H1 (cell line): ENCODE data around the gene SPANXB1. TPM values are rescaled to one million over a fixed set of nuclear protein-coding genes. Genes with fewer than 3 reads are reported as not detected.
"Not testable (repeated sequence)": the region's sequence is repeated elsewhere in the genome, so short reads cannot be mapped to it uniquely, and the experiment has no call there.

Experiments
- CTCF ChIA-PET: fragments of 300-600 bp; sonication (Branson Sonifier 250); formaldehyde crosslinking; loops from one replicate; lab custom pipeline; 2021; ENCODE audit not compliant: partially characterized antibody; lab: Charles Lee
- POLR2A ChIA-PET: fragments of 300-600 bp; sonication (Branson Sonifier 250); formaldehyde crosslinking; loops from one replicate; lab custom pipeline; 2021; ENCODE audit warnings: inconsistent platforms; ENCODE audit not compliant: partially characterized antibody; lab: Charles Lee
- DNase-seq, 2 experiments: peaks; one replicate each; pipeline versions ENCODE4 v3.0.0 to v3.0.0-alpha.2; 2010 to 2022; ENCODE audit warnings: low spot score in 2 of 2, low read depth in 1 of 2, mixed read lengths in 1 of 2
- FAIRE-seq: peaks from 2 replicates; lab custom pipeline; 2011; peaks lifted over from hg19 to GRCh38; lab: Jason Lieb, UNC
- H2AFZ ChIP-seq: 2 replicates; pipeline ENCODE4 v1.8.1; 2012; ENCODE audit warnings: low read length, inconsistent platforms
- H2AK5ac ChIP-seq: 2 replicates; pipeline ENCODE4 v1.6.1; 2013; ENCODE audit warnings: low read depth, low read length
- H2BK120ac ChIP-seq: replicated peaks from 2 replicates; pipeline ENCODE3; 2013; ENCODE audit warnings: low read depth, low read length, inconsistent platforms
- H2BK12ac ChIP-seq: 2 replicates; pipeline ENCODE4 v1.6.1; 2013; ENCODE audit warnings: low read depth, low read length
- H2BK15ac ChIP-seq: 2 replicates; pipeline ENCODE4 v1.6.1; 2013; ENCODE audit warnings: low read length
- H2BK20ac ChIP-seq: 2 replicates; pipeline ENCODE4 v1.6.1; 2013; ENCODE audit warnings: low read length
- H2BK5ac ChIP-seq: 2 replicates; pipeline ENCODE4 v1.6.1; 2013; ENCODE audit warnings: low read depth, low read length
- H3K14ac ChIP-seq: 2 replicates; pipeline ENCODE4 v1.6.1; 2013; ENCODE audit warnings: inconsistent platforms; ENCODE audit not compliant: insufficient read length
- H3K18ac ChIP-seq: 2 replicates; pipeline ENCODE4 v1.6.1; 2013; ENCODE audit warnings: low read length; ENCODE audit errors: extremely low read depth
- H3K23ac ChIP-seq: 2 replicates; pipeline ENCODE4 v1.6.1; 2013; ENCODE audit warnings: inconsistent platforms; ENCODE audit not compliant: insufficient read length
- H3K23me2 ChIP-seq: 2 replicates; pipeline ENCODE4 v1.6.1; 2013; ENCODE audit warnings: low read depth, low read length
- H3K27ac ChIP-seq: 2 replicates; pipeline ENCODE4 v1.6.1; 2011; ENCODE audit warnings: low read depth, low read length, inconsistent platforms
- H3K27me3 ChIP-seq, 4 experiments: replicated peaks in 1 of 4; 1 replicate in 1 of 4; 2 replicates in 3 of 4; pipeline versions ENCODE4 v1.6.1 to v1.8.1; 2011 to 2013; ENCODE audit warnings: low read length in 3 of 4, mild to moderate bottlenecking in 3 of 4, inconsistent platforms in 2 of 4, mixed read lengths in 2 of 4, moderate library complexity in 1 of 4; ENCODE audit not compliant: control insufficient read depth in 3 of 4, insufficient read depth in 3 of 4; ENCODE audit errors: extremely low read depth in 1 of 4
- H3K36me3 ChIP-seq, 4 experiments: 2 replicates each; pipeline versions ENCODE4 v1.6.1 to v1.8.1; 2011 to 2013; ENCODE audit warnings: mild to moderate bottlenecking in 4 of 4, low read length in 3 of 4, moderate library complexity in 2 of 4, control low read depth in 1 of 4, inconsistent platforms in 1 of 4; ENCODE audit not compliant: insufficient read depth in 4 of 4, control insufficient read depth in 2 of 4
- H3K4ac ChIP-seq: replicated peaks from 2 replicates; pipeline ENCODE3; 2013; ENCODE audit warnings: low read length, low read depth, mixed read lengths, inconsistent platforms; ENCODE audit not compliant: insufficient read length
- H3K4me1 ChIP-seq, 4 experiments: replicated peaks in 1 of 4; 1 replicate in 1 of 4; 2 replicates in 3 of 4; pipeline versions ENCODE4 v1.6.1 to v1.8.1; 2011 to 2013; ENCODE audit warnings: low read length in 3 of 4, inconsistent platforms in 2 of 4, mixed read lengths in 1 of 4; ENCODE audit not compliant: insufficient read depth in 4 of 4, control insufficient read depth in 3 of 4
- H3K4me2 ChIP-seq, 2 experiments: 2 replicates each; pipeline versions ENCODE4 v1.6.1 to v1.8.1; 2011 to 2013; ENCODE audit warnings: low read depth in 2 of 2, low read length in 2 of 2, control low read depth in 1 of 2, inconsistent platforms in 1 of 2, mild to moderate bottlenecking in 1 of 2; ENCODE audit not compliant: insufficient read depth in 1 of 2
- H3K4me3 ChIP-seq, 4 experiments: fragments of 200-600, 300-600 bp in 1 of 4; sonication (generic), shearing (Covaris generic), sonication (Bioruptor Twin) in 1 of 4; 2 replicates each; pipeline versions ENCODE4 v1.5.1 to v1.8.1; 2011 to 2016; ENCODE audit warnings: low read length in 4 of 4, low read depth in 3 of 4, control low read depth in 2 of 4, inconsistent platforms in 2 of 4, mild to moderate bottlenecking in 2 of 4, mixed read lengths in 1 of 4, moderate library complexity in 1 of 4; ENCODE audit not compliant: insufficient read depth in 2 of 4; ENCODE audit errors: extremely low read depth in 1 of 4
- H3K56ac ChIP-seq: replicated peaks from 2 replicates; pipeline ENCODE3; 2013; ENCODE audit warnings: low read depth, mild to moderate bottlenecking, mixed read lengths, low read length, inconsistent platforms; ENCODE audit not compliant: insufficient read length
- H3K79me1 ChIP-seq: 2 replicates; pipeline ENCODE4 v1.6.1; 2013; ENCODE audit warnings: low read depth, low read length, control low read depth
- H3K79me2 ChIP-seq, 2 experiments: 2 replicates each; pipeline versions ENCODE4 v1.6.1 to v1.8.1; 2012 to 2013; ENCODE audit warnings: low read length in 2 of 2, mild to moderate bottlenecking in 2 of 2, inconsistent platforms in 1 of 2; ENCODE audit not compliant: insufficient read depth in 2 of 2, control insufficient read depth in 1 of 2
- H3K9ac ChIP-seq, 4 experiments: replicated peaks in 1 of 4; 1 replicate in 1 of 4; 2 replicates in 3 of 4; pipeline versions ENCODE4 v1.6.1 to v1.8.1; 2011 to 2013; ENCODE audit warnings: low read depth in 3 of 4, low read length in 3 of 4, control low read depth in 2 of 4, mild to moderate bottlenecking in 2 of 4, moderate library complexity in 2 of 4, inconsistent platforms in 1 of 4; ENCODE audit errors: extremely low read depth in 1 of 4
- H3K9me3 ChIP-seq, 2 experiments: 2 replicates each; pipeline versions ENCODE4 v1.6.1 to v1.8.1; 2012 to 2013; ENCODE audit warnings: mild to moderate bottlenecking in 2 of 2, moderate library complexity in 2 of 2, control low read depth in 1 of 2, inconsistent platforms in 1 of 2, low read depth in 1 of 2, low read length in 1 of 2, mixed read lengths in 1 of 2; ENCODE audit not compliant: insufficient read depth in 2 of 2
- H4K20me1 ChIP-seq, 2 experiments: replicated peaks in 1 of 2; 2 replicates each; pipeline versions ENCODE3 to v1.8.1; 2011 to 2013; ENCODE audit warnings: inconsistent platforms in 2 of 2, low read length in 2 of 2, mild to moderate bottlenecking in 1 of 2; ENCODE audit not compliant: insufficient read depth in 2 of 2, control insufficient read depth in 1 of 2
- H4K5ac ChIP-seq: 2 replicates; pipeline ENCODE4 v1.6.1; 2013; ENCODE audit warnings: low read length, low read depth, mixed read lengths, inconsistent platforms; ENCODE audit not compliant: insufficient read length
- H4K8ac ChIP-seq: 2 replicates; pipeline ENCODE4 v1.8.0; 2013; ENCODE audit warnings: mild to moderate bottlenecking, moderate library complexity, low read length, inconsistent platforms; ENCODE audit not compliant: insufficient read depth; ENCODE audit errors: extremely low read depth
- H4K91ac ChIP-seq: replicated peaks from 2 replicates; pipeline ENCODE3; 2013; ENCODE audit warnings: low read length, mixed read lengths, inconsistent platforms; ENCODE audit not compliant: insufficient read length
- WGBS, 2 experiments: shearing (Covaris generic) in 1 of 2; methylation state at CpG; one replicate each; pipeline versions ENCODE4 v1.1.6 to v1.1.7; 2013 to 2015; ENCODE audit warnings: low lambda C conversion rate in 2 of 2, mixed read lengths in 2 of 2, inconsistent platforms in 1 of 2, low coverage in 1 of 2, missing lambda C conversion rate in 1 of 2; ENCODE audit not compliant: insufficient replicate concordance in 2 of 2, insufficient coverage in 1 of 2, insufficient read length in 1 of 2; ENCODE audit errors: extremely low coverage in 1 of 2, missing lambda C conversion rate in 1 of 2; 5-methylcytosine and 5-hydroxymethylcytosine counted together
- polyA plus RNA-seq, 7 experiments: library from polyadenylated mRNA; depleted of rRNA in 3 of 7; stranded (reverse) in 5 of 7; unstranded in 2 of 7; fragments of >200 nt in 5 of 7; fragments of 200-250 nt in 2 of 7; gene quantifications; 1 replicate in 5 of 7; 2 replicates in 1 of 7; 4 replicates in 1 of 7; pipeline versions ENCODE4 v1.2.1 to v1.2.3, GENCODE V29; 2011 to 2013; ENCODE audit warnings: missing spikeins in 2 of 7, mixed read lengths in 2 of 7
- total RNA-seq: library from RNA; stranded (reverse); fragmentation: NEBNext Ultra II Directional; extraction: Animal tissue kit (Norgen Biotek cat#: 25700); gene quantifications from 2 replicates; pipeline ENCODE4 v1.2.1, GENCODE V29; 2021

Gene SPANXB1
- total and polyA plus RNA-seq, 2 of the 8 experiments (the other 6 are each of a cell fraction or from before 2014, with no cell fraction given) = 0.57 TPM; not detected in 1

DNA sequence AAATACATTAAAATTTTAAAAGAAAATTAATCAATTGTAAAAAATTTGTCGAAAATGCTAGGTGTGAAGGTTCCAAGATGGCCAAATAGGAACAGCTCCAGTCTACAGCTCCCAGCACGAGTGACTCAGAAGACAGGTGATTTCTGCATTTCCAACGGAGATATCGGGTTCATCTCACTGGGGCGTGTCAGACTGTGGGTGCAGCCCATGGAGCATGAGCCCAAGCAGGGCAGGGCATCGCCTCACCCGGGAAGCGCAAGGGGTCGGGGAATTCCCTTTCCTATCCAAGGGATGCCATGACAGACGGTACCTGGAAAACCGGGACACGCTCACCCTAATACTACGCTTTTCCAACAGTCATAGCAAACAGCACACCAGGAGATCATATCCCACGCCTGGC lies 41.9 kb downstream of the SPANXB1 start:
- H2AFZ ChIP-seq, FAIRE-seq, H3K56ac ChIP-seq, H3K27me3 ChIP-seq, H3K4me2 ChIP-seq, H2BK12ac ChIP-seq, H3K79me1 ChIP-seq, H3K9me3 ChIP-seq, H3K18ac ChIP-seq, H2BK15ac ChIP-seq, H4K5ac ChIP-seq, H3K36me3 ChIP-seq, H4K20me1 ChIP-seq, H3K4ac ChIP-seq, H3K14ac ChIP-seq, DNase-seq, H4K8ac ChIP-seq, H3K23me2 ChIP-seq, H3K27ac ChIP-seq, H3K23ac ChIP-seq, H3K9ac ChIP-seq, H3K4me3 ChIP-seq, POLR2A ChIA-PET, H3K4me1 ChIP-seq, H2AK5ac ChIP-seq, H2BK5ac ChIP-seq, CTCF ChIA-PET, H2BK120ac ChIP-seq, H2BK20ac ChIP-seq, H4K91ac ChIP-seq, H3K79me2 ChIP-seq: not testable (repeated sequence)
- 88% methylated on average over 5 of the region's 14 CpGs; no CpG with 5 or more reads in 1 of the 2 experiments for WGBS, 2 experiments

DNA sequence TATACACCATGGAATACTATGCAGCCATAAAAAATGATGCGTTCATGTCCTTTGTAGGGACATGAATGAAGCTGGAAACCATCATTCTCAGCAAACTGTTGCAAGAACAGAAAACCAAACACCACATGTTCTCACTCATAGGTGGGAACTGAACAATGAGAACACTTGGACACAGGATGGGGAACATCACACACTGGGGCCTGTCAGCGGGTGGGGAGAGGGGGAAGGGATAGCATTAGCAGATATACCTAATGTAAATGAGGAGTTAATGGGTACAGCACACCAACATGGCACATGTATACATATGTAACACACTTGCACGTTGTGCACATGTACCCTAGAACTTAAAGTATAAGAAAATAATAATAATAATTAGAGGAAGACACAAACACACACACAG lies 47.5 kb downstream of the SPANXB1 start:
- H3K14ac ChIP-seq, H2BK5ac ChIP-seq, H3K79me1 ChIP-seq, H3K56ac ChIP-seq, H3K79me2 ChIP-seq, H3K9ac ChIP-seq, H3K23ac ChIP-seq, H3K18ac ChIP-seq, H3K9me3 ChIP-seq, H2BK120ac ChIP-seq, H3K23me2 ChIP-seq, H2BK15ac ChIP-seq, POLR2A ChIA-PET, FAIRE-seq, H2BK20ac ChIP-seq, CTCF ChIA-PET, H3K4me1 ChIP-seq, H4K8ac ChIP-seq, H2AK5ac ChIP-seq, H3K4ac ChIP-seq, H2AFZ ChIP-seq, H3K27ac ChIP-seq, H3K4me3 ChIP-seq, H4K5ac ChIP-seq, H2BK12ac ChIP-seq, DNase-seq, H4K91ac ChIP-seq, H4K20me1 ChIP-seq, H3K36me3 ChIP-seq, H3K27me3 ChIP-seq, H3K4me2 ChIP-seq: not testable (repeated sequence)
- WGBS, 2 experiments = 88% methylated on average over 3 of the region's 3 CpGs; no CpG with 5 or more reads in 1 of the 2 experiments
